NCI-H510A (cell line): ENCODE data around the gene CLTRN.
"Not testable (repeated sequence)": the region's sequence is repeated elsewhere in the genome, so short reads cannot be mapped to it uniquely, and the experiment has no call there.

Experiments
- DNase-seq: peaks from one replicate; lab custom pipeline; 2025; lab: John Stamatoyannopoulos, UW

CLTRN gene

GRCh38 chrX:15664487-15665444, at the start of gene CLTRN:
CLTRN (minus strand) TSS chrX:15664805; CDS start chrX:15664775, 30 bp downstream.
- no peak for DNase-seq

- not testable (repeated sequence) for DNase-seq
Observed at GRCh38 chrX:15704273-15704672, 39.7 kb upstream of the CLTRN start.

GRCh38 chrX:15703809-15704208, 39.2 kb upstream of the CLTRN start:
- DNase-seq, result not testable (repeated sequence)

- no peak for DNase-seq
Observed at GRCh38 chrX:15702488-15703371, 38.1 kb upstream of the CLTRN start.

GRCh38 chrX:15696516-15696915, 31.9 kb upstream of the CLTRN start:
- no peak for DNase-seq

- DNase-seq, result no peak
Observed at GRCh38 chrX:15694941-15695451, 30.4 kb upstream of the CLTRN start.

GRCh38 chrX:15686818-15687685, 22.4 kb upstream of the CLTRN start:
- DNase-seq, result peak; percentile 1

GRCh38 chrX:15683193-15683592, 18.6 kb upstream of the CLTRN start:
- no peak for DNase-seq

- DNase-seq, result no peak
Observed at GRCh38 chrX:15681433-15681832, 16.8 kb upstream of the CLTRN start.

GRCh38 chrX:15680401-15680800, 15.8 kb upstream of the CLTRN start:
- DNase-seq, result no peak

- no peak for DNase-seq
Observed at GRCh38 chrX:15679246-15679645, 14.6 kb upstream of the CLTRN start.

GRCh38 chrX:15678339-15678738, 13.7 kb upstream of the CLTRN start:
- DNase-seq, result no peak

- DNase-seq, result no peak
Observed at GRCh38 chrX:15676886-15677285, 12.3 kb upstream of the CLTRN start.

GRCh38 chrX:15675490-15675921, 10.9 kb upstream of the CLTRN start:
- peak; percentile 76 for DNase-seq

- peak; percentile 79 for DNase-seq
Observed at GRCh38 chrX:15674841-15675489, 10.4 kb upstream of the CLTRN start.

GRCh38 chrX:15674514-15674840, 9.9 kb upstream of the CLTRN start:
- DNase-seq, result no peak

GRCh38 chrX:15673970-15674369, 9.4 kb upstream of the CLTRN start:
- no peak for DNase-seq

- no peak for DNase-seq
Observed at GRCh38 chrX:15672881-15673280, 8.3 kb upstream of the CLTRN start.

GRCh38 chrX:15663439-15663838, 1.2 kb downstream of the CLTRN start:
- no peak for DNase-seq

- not testable (repeated sequence) for DNase-seq
Observed at GRCh38 chrX:15654804-15655203, 9.8 kb downstream of the CLTRN start.

- no peak for DNase-seq
Observed at GRCh38 chrX:15653961-15654360, 10.6 kb downstream of the CLTRN start.
